Measurements from ENCODE around the gene CFAP90. TPM values are rescaled to one million over a fixed set of nuclear protein-coding genes. Genes with fewer than 3 reads are reported as not detected.

The CFAP90 gene
- total RNA-seq, 4 donors from 2014 or later = not detected

DNA sequence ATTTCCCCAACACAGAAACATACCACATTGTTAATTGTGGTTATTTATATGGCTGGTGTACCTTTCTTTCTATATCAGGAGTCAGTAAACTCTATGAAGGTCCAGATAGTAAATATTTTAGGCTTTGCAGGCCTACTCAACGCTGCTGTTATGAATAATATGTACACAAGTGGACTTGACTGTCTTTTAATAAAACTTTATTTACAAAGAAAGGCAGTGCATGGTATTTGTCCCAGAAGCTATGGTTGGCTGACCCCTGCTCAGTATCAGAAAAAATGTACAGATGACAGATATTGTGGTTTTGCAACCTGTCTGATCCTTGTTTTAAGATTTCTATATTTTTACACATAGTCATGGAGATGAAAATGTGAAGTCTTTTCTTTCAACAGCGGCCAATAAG, 23.7 kb upstream of the CFAP90 start:
- TF ChIP-seq, protein P1, sequence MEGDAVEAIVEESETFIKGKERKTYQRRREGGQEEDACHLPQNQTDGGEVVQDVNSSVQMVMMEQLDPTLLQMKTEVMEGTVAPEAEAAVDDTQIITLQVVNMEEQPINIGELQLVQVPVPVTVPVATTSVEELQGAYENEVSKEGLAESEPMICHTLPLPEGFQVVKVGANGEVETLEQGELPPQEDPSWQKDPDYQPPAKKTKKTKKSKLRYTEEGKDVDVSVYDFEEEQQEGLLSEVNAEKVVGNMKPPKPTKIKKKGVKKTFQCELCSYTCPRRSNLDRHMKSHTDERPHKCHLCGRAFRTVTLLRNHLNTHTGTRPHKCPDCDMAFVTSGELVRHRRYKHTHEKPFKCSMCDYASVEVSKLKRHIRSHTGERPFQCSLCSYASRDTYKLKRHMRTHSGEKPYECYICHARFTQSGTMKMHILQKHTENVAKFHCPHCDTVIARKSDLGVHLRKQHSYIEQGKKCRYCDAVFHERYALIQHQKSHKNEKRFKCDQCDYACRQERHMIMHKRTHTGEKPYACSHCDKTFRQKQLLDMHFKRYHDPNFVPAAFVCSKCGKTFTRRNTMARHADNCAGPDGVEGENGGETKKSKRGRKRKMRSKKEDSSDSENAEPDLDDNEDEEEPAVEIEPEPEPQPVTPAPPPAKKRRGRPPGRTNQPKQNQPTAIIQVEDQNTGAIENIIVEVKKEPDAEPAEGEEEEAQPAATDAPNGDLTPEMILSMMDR (IDR thresholded peaks at IDR 0.05) = no peak
- TF ChIP-seq POLR2A (IDR thresholded peaks at IDR 0.05) (no peak), EP300 (IDR thresholded peaks at IDR 0.05) (no peak)
- WGBS, 2 donors = 99 to 100% methylated on average over 2 of the region's 2 CpGs
- DNase-seq (ENCODE audit: low spot score in 2 of 2) = no peak
- H3K36me3 ChIP-seq = peaks cover 0 to 55% (median 5%) of the 10 kb centered on the region in 3 donors
- no peaks in the 10 kb centered on the region for H3K27me3 ChIP-seq
- no peak overlapping the region for H3K27ac ChIP-seq
- no peak overlapping the region for H3K4me3 ChIP-seq
- no peaks in the 10 kb centered on the region for H3K9me3 ChIP-seq
- H3K4me1 ChIP-seq = peaks cover 0 to 50% (median 8%) of the 10 kb centered on the region in 4 donors

DNA sequence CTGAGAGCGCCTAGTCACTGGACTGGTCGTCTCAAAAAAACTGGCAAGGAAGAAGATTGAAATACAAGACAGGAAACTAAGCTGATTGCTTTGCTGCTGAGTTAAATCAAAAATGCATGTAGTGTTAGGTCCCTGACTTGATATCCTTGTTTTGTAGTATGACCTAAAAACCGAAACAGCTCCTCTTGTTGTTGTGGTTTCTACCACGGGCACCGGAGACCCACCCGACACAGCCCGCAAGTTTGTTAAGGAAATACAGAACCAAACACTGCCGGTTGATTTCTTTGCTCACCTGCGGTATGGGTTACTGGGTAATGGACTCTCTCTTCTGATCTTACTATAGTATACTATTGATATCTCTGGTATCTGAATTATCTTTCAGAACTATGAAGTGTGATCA, 22.3 kb upstream of the CFAP90 start:
- DNase-seq (ENCODE audit: low spot score in 2 of 2) = no peak
- peaks cover 0 to 44% (median 7%) of the 10 kb centered on the region in 4 donors for H3K4me1 ChIP-seq

DNA sequence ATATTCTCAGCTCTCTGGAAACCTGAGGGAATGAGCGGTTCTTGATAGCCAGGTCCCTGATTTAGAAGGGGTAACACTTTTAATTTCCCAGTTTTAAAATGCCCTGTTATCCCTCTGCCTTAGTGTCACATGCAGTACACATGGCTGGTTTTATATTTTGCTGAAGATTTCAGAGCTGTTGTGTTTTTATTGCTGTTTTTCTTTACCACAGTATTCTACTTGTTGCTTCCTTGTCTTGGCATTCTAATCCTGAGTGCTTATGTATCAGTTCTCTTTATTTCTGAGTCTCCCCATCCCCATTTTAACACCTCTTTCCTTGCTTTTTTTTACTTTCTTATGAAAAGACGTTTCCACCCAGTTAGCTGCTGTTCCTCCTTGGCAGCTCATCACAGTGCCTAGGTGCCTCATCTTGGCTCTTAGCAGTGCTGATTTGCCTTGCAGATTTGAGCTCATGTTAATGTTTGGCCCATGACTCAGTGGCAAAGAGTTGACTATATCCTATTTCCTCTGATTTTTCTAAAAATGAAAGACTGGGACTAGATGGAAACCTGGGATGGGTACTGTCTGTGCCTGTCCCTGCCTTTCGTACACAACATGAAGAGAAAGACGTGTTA, 21.7 kb upstream of the CFAP90 start:
- Histone ChIP-seq H3K4me1 (peaks cover 0 to 44% (median 10%) of the 10 kb centered on the region in 4 donors), H3K27ac (no peak overlapping the region), H3K4me3 (no peak overlapping the region), H3K36me3 (peaks cover 0 to 35% (median 5%) of the 10 kb centered on the region in 3 donors), H3K27me3 (no peaks in the 10 kb centered on the region), H3K9me3 (no peaks in the 10 kb centered on the region)
- TF ChIP-seq, protein P1 (IDR thresholded peaks at IDR 0.05) = no peak
- TF ChIP-seq POLR2A (IDR thresholded peaks at IDR 0.05) = no peak
- no peak for TF ChIP-seq EP300 (IDR thresholded peaks at IDR 0.05)
- DNase-seq (ENCODE audit: low spot score in 2 of 2) = no peak
- 75 to 77% methylated on average over 4 of the region's 4 CpGs for WGBS, 2 donors

More for the DNA sequence above, 22.3 kb upstream of the CFAP90 start:
- Histone ChIP-seq H3K9me3 (no peaks in the 10 kb centered on the region), H3K27ac (no peak overlapping the region), H3K4me3 (no peak overlapping the region), H3K36me3 (peaks cover 0 to 41% (median 5%) of the 10 kb centered on the region in 3 donors), H3K27me3 (no peaks in the 10 kb centered on the region)
- TF ChIP-seq EP300 (IDR thresholded peaks at IDR 0.05) (no peak), POLR2A (IDR thresholded peaks at IDR 0.05) (no peak)
- TF ChIP-seq, protein P1 (IDR thresholded peaks at IDR 0.05) = no peak
- 85 to 88% methylated on average over 9 of the region's 9 CpGs for WGBS, 2 donors

DNA sequence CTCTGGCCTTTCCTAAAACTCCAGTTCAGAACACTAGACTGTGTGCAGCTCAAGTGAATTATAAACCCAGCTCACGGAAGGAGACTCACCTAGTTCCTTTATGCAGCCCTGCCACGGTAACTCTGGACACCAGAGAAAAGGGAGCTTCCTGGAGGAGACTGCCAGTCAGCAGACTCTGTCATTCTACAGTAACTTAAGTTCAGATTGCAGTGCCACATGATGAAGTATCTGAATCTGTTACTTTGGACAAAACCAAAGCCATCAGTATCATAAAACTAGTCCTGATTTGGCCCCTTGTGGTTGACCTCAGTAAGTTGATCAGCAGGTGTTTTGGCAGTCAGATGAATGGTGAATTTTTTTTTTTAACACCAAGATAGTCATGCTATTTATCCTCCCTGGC, 20.7 kb upstream of the CFAP90 start:
- Histone ChIP-seq H3K36me3 (peaks cover 0 to 29% (median 5%) of the 10 kb centered on the region in 3 donors), H3K27me3 (no peaks in the 10 kb centered on the region), H3K9me3 (no peaks in the 10 kb centered on the region), H3K4me3 (no peak overlapping the region), H3K4me1 (peaks cover 0 to 48% (median 10%) of the 10 kb centered on the region in 4 donors), H3K27ac (no peak overlapping the region)
- 82 to 84% methylated on average over 2 of the region's 2 CpGs for WGBS, 2 donors
- TF ChIP-seq POLR2A (IDR thresholded peaks at IDR 0.05) (no peak), EP300 (IDR thresholded peaks at IDR 0.05) (no peak)
- TF ChIP-seq, protein P1 (IDR thresholded peaks at IDR 0.05) = no peak
- DNase-seq (ENCODE audit: low spot score in 2 of 2) = no peak

DNA sequence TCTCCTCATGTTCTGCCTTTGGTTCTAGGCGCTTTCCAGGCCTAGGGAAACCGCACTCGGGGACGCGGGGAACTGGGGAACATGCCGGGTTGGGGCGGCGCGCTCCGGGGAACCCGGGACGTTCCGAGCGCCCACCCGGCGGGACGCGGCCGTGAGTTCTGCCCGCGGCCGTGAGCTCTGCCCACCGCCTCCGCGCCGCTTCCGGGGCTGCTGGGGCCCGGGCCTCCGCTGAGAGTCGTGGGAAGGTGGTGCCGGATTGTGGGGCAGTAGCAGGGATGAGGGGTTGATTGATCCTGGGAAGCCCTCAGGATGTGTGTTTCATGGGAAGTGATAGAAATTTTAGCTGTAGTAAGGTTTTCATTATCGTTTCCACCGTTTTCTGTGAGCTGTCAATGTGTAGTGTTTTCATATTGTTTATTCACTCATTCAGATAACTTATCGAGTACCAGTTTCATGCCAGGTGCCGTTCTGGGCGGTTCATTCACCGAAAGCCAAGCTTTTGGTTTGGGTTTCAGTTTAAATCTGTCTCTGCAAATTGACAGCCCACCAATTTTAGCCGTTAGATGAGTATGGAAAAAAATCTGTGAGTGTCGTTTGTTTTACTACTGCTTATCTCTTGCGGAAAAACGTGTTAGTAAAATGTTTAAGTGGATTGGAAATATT, 18.7 kb upstream of the CFAP90 start:
- Histone ChIP-seq H3K9me3 (no peaks in the 10 kb centered on the region), H3K4me1 (peaks cover 0 to 63% (median 10%) of the 10 kb centered on the region in 4 donors), H3K36me3 (peaks cover 0 to 21% (median 0%) of the 10 kb centered on the region in 3 donors), H3K4me3 (peak overlapping the region; percentile 77 to 100 (median 94)), H3K27me3 (no peaks in the 10 kb centered on the region), H3K27ac (peak overlapping the region; percentile 78 to 90 (median 83))
- no peak for DNase-seq (ENCODE audit: low spot score in 2 of 2)
- WGBS, 2 donors = 3% methylated on average over 21 to 26 of the region's 41 CpGs
- TF ChIP-seq EP300 (IDR thresholded peaks at IDR 0.05) = no peak
- no peak for TF ChIP-seq POLR2A (IDR thresholded peaks at IDR 0.05)
- TF ChIP-seq, protein P1 (IDR thresholded peaks at IDR 0.05) = no peak

Data from tibial nerve (tissue), 4 donors.